Sigmoid colon (tissue), 7 donors: ENCODE data around the gene TMEM259. TPM values are rescaled to one million over a fixed set of nuclear protein-coding genes. Genes with fewer than 3 reads are reported as not detected.

Experiments used
- DNase-seq: peaks from one replicate; pipeline ENCODE4 v3.0.0-alpha.2; 2019
- H3K27ac ChIP-seq, 4 donors: fragments of 200-600 bp; sonication (generic); one replicate each; pipeline ENCODE4 v1.5.1; 2016 to 2019; ENCODE audit warnings: mild to moderate bottlenecking in 1 of 4
- H3K27me3 ChIP-seq, 3 donors: fragments of 200-600 bp; sonication (generic); one replicate each; pipeline ENCODE4 v1.5.1; 2019; ENCODE audit warnings: mild to moderate bottlenecking in 1 of 3
- H3K36me3 ChIP-seq, 4 donors: fragments of 200-600 bp; sonication (generic); one replicate each; pipeline ENCODE4 v1.5.1; 2016 to 2019
- H3K4me1 ChIP-seq, 4 donors: fragments of 200-600 bp; sonication (generic); one replicate each; pipeline ENCODE4 v1.5.1; 2017 to 2019
- H3K4me3 ChIP-seq, 4 donors: fragments of 200-600 bp; sonication (generic); one replicate each; pipeline ENCODE4 v1.5.1; 2017 to 2019; ENCODE audit warnings: mild to moderate bottlenecking in 2 of 4, moderate library complexity in 1 of 4
- H3K9me3 ChIP-seq, 4 donors: fragments of 200-600 bp in 3 of 4; sonication (generic) in 3 of 4; one replicate each; pipeline versions ENCODE4 v1.5.1 to v1.6.1; 2013 to 2019
- CTCF ChIP-seq, 4 experiments: fragments of 450-650 bp in 3 of 4; fragments of 200-600 bp in 1 of 4; IDR thresholded peaks; one replicate each; pipeline ENCODE4 v1.5.1; 2016 to 2019; ENCODE audit warnings: antibody characterized with exemption in 4 of 4, mild to moderate bottlenecking in 3 of 4, moderate library complexity in 2 of 4
- EP300 ChIP-seq, 4 donors: sonication (generic); formaldehyde crosslinking; IDR thresholded peaks; one replicate each; pipeline ENCODE4 v1.6.1; 2017; ENCODE audit warnings: antibody characterized with exemption in 4 of 4
- POLR2A ChIP-seq, 2 donors: fragments of 450-650 bp; IDR thresholded peaks; one replicate each; pipeline ENCODE4 v1.6.1; 2016; ENCODE audit warnings: antibody characterized with exemption in 2 of 2, mild to moderate bottlenecking in 2 of 2, moderate library complexity in 2 of 2
- POLR2AphosphoS5 ChIP-seq, 4 donors: sonication (generic); formaldehyde crosslinking; IDR thresholded peaks; one replicate each; pipeline ENCODE4 v1.6.1; 2017; ENCODE audit warnings: antibody characterized with exemption in 4 of 4
- WGBS, 2 donors: extraction: QIAGEN DNeasy Blood & Tissue Kit; methylation state at CpG; one replicate each; pipeline ENCODE4 v1.1.7; 2013; 5-methylcytosine and 5-hydroxymethylcytosine counted together
- intact Hi-C: fragments of 100-400 bp; cut with DNase I; formaldehyde crosslinking; loops from one replicate; pipeline ENCODE4 v1.15.1; 2023
- polyA plus RNA-seq, 3 donors: library from polyadenylated mRNA; stranded (reverse); fragments of 200-250 nt; gene quantifications; one replicate each; pipeline ENCODE4 v1.2.3, GENCODE V29; 2013
- total RNA-seq, 4 donors: library from RNA; depleted of rRNA; stranded (reverse); fragments of >200 nt; gene quantifications; one replicate each; pipeline ENCODE4 v1.1.0, GENCODE V29; 2016
- donor health status: healthy with polysubstance abuse.
- donor health status: Bipolar disorder and iron deficiency.
- donor health status: healthy.

Gene TMEM259
- total and polyA plus RNA-seq, 7 donors, result 19.2 to 232 (median 94.5) TPM

GRCh38 chr19:995051-995827, 25.7 kb downstream of the TMEM259 start:
- intact Hi-C loops, result no loop called here
- H3K9me3 ChIP-seq, result no peaks in the 10 kb centered on the region

GRCh38 chr19:994516-994915, 26.4 kb downstream of the TMEM259 start:
- peaks cover 27 to 52% (median 40%) of the 10 kb centered on the region in 3 donors for H3K27me3 ChIP-seq
- 94 to 96% methylated on average over 18 of the region's 18 CpGs for WGBS, 2 donors
- intact Hi-C loops, result no loop called here
- peaks cover 0 to 13% (median 9%) of the 10 kb centered on the region in 4 donors for H3K4me1 ChIP-seq
- no peak for DNase-seq
- no peak overlapping the region for H3K27ac ChIP-seq
- peaks cover 0 to 45% (median 18%) of the 10 kb centered on the region in 4 donors for H3K36me3 ChIP-seq
- no peaks in the 10 kb centered on the region for H3K9me3 ChIP-seq
- TF ChIP-seq EP300 (IDR thresholded peaks at IDR 0.05), result no peak
- no peak overlapping the region for H3K4me3 ChIP-seq

More at GRCh38 chr19:995051-995827, 25.7 kb downstream of the TMEM259 start:
- no peak overlapping the region for H3K27ac ChIP-seq
- H3K4me1 ChIP-seq, result peaks cover 0 to 17% (median 12%) of the 10 kb centered on the region in 4 donors
- H3K36me3 ChIP-seq, result peaks cover 0 to 38% (median 10%) of the 10 kb centered on the region in 4 donors
- no peak overlapping the region for H3K4me3 ChIP-seq
- TF ChIP-seq POLR2AphosphoS5 (IDR thresholded peaks at IDR 0.05), result no peak
- H3K27me3 ChIP-seq, result peaks cover 31 to 59% (median 48%) of the 10 kb centered on the region in 3 donors
- no peak for DNase-seq
- WGBS, 2 donors, result 38 to 81% methylated on average over 26 of the region's 26 CpGs

- Histone ChIP-seq H3K27me3 (peaks cover 21 to 46% (median 34%) of the 10 kb centered on the region in 3 donors), H3K4me1 (peaks cover 0 to 13% (median 9%) of the 10 kb centered on the region in 4 donors), H3K4me3 (no peak overlapping the region), H3K9me3 (no peaks in the 10 kb centered on the region), H3K36me3 (peaks cover 0 to 49% (median 20%) of the 10 kb centered on the region in 4 donors), H3K27ac (no peak overlapping the region)
- no peak for DNase-seq
- TF ChIP-seq EP300 (IDR thresholded peaks at IDR 0.05) (no peak), CTCF (IDR thresholded peaks at IDR 0.05) (no peak), POLR2AphosphoS5 (IDR thresholded peaks at IDR 0.05) (no peak), POLR2A (IDR thresholded peaks at IDR 0.05) (no peak)
- intact Hi-C loops, result no loop called here
- WGBS, 2 donors, result 90 to 92% methylated on average over 43 of the region's 43 CpGs
Observed at GRCh38 chr19:993831-994393, 27.0 kb downstream of the TMEM259 start.

- H3K36me3 ChIP-seq, result peaks cover 0 to 53% (median 20%) of the 10 kb centered on the region in 4 donors
- peaks cover 0 to 13% (median 9%) of the 10 kb centered on the region in 4 donors for H3K4me1 ChIP-seq
- no peak overlapping the region for H3K27ac ChIP-seq
- no peaks in the 10 kb centered on the region for H3K9me3 ChIP-seq
- TF ChIP-seq POLR2AphosphoS5 (IDR thresholded peaks at IDR 0.05) (no peak), EP300 (IDR thresholded peaks at IDR 0.05) (no peak), POLR2A (IDR thresholded peaks at IDR 0.05) (no peak), CTCF (IDR thresholded peaks at IDR 0.05) (no peak)
- no peak for DNase-seq
- 91 to 95% methylated on average over 17 of the region's 17 CpGs for WGBS, 2 donors
- peaks cover 18 to 40% (median 29%) of the 10 kb centered on the region in 3 donors for H3K27me3 ChIP-seq
- no peak overlapping the region for H3K4me3 ChIP-seq
- intact Hi-C loops, result no loop called here
Observed at GRCh38 chr19:993361-993830, 27.5 kb downstream of the TMEM259 start.

- intact Hi-C loops, result no loop called here
- H3K27ac ChIP-seq, result no peak overlapping the region
- 94 to 95% methylated on average over 13 of the region's 13 CpGs for WGBS, 2 donors
- peaks cover 0 to 56% (median 20%) of the 10 kb centered on the region in 4 donors for H3K36me3 ChIP-seq
- H3K4me1 ChIP-seq, result peaks cover 0 to 13% (median 9%) of the 10 kb centered on the region in 4 donors
- H3K9me3 ChIP-seq, result no peaks in the 10 kb centered on the region
- no peak overlapping the region for H3K4me3 ChIP-seq
- TF ChIP-seq POLR2AphosphoS5 (IDR thresholded peaks at IDR 0.05), result no peak
- TF ChIP-seq CTCF (IDR thresholded peaks at IDR 0.05), result no peak
- TF ChIP-seq EP300 (IDR thresholded peaks at IDR 0.05), result no peak
- TF ChIP-seq POLR2A (IDR thresholded peaks at IDR 0.05), result no peak
- H3K27me3 ChIP-seq, result peaks cover 15 to 33% (median 22%) of the 10 kb centered on the region in 3 donors
- DNase-seq, result no peak
Observed at GRCh38 chr19:992670-993055, 28.3 kb downstream of the TMEM259 start.
